ENCODE data around the gene MYO1H.

MYO1H gene

GRCh38 chr12:109357032-109357431 lies 9.3 kb downstream of the MYO1H start:
- no peak overlapping the region for H3K4me3 ChIP-seq (ENCODE audit: low read depth, low read length)
- no peak overlapping the region for H3K27ac ChIP-seq
- no peaks in the 10 kb centered on the region for H3K79me2 ChIP-seq
- no peak overlapping the region for H2AFZ ChIP-seq
- no peaks in the 10 kb centered on the region for H3K36me3 ChIP-seq (ENCODE audit: control insufficient read depth, insufficient read depth, low read length)
- no peak overlapping the region for H3K9ac ChIP-seq
- no peaks in the 10 kb centered on the region for H3K4me1 ChIP-seq
- TF ChIP-seq, protein P1, sequence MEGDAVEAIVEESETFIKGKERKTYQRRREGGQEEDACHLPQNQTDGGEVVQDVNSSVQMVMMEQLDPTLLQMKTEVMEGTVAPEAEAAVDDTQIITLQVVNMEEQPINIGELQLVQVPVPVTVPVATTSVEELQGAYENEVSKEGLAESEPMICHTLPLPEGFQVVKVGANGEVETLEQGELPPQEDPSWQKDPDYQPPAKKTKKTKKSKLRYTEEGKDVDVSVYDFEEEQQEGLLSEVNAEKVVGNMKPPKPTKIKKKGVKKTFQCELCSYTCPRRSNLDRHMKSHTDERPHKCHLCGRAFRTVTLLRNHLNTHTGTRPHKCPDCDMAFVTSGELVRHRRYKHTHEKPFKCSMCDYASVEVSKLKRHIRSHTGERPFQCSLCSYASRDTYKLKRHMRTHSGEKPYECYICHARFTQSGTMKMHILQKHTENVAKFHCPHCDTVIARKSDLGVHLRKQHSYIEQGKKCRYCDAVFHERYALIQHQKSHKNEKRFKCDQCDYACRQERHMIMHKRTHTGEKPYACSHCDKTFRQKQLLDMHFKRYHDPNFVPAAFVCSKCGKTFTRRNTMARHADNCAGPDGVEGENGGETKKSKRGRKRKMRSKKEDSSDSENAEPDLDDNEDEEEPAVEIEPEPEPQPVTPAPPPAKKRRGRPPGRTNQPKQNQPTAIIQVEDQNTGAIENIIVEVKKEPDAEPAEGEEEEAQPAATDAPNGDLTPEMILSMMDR (IDR thresholded peaks at IDR 0.05) = no peak
- no peaks in the 10 kb centered on the region for H3K9me3 ChIP-seq (ENCODE audit: control insufficient read depth, low read length)
- H3K27me3 ChIP-seq (ENCODE audit: control insufficient read depth, insufficient read depth, low read length) = no peaks in the 10 kb centered on the region
- H3K4me2 ChIP-seq (ENCODE audit: low read length) = no peak overlapping the region

DNA sequence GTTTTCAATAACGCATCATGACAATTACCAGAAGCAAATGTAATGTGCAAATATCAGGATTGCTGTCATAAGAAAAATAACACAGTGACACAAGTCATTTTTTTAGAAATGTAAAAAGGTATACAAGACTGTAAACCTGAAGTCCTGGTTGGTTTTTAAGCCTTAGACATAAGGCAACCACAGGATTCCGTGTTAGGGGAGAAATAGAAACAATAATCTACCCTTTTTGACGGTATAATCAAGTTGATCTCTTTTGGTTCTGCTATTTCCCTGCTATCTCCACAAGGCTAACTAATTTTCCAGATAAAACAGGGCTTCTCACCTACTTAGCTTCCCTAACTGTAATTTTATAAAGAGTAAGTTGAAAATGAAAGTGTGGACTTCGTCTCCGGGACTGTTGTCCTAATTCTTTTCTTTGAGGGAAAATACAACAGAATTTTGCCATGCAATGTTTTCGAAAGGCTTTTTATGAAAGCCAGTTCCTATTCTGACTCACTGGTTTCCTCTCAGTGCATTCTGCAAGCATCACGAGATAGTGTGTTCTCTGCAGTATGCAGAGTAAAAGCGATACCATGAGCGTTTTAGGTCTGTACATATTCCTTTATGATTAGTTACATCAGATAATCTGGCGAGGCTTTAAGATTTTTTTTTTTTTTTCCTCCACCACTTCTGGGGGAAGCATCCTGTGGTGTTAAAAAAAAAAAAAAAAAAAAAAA lies 10.6 kb downstream of the MYO1H start:
- H3K9me3 ChIP-seq (ENCODE audit: control insufficient read depth, low read length) = no peaks in the 10 kb centered on the region
- H3K27me3 ChIP-seq (ENCODE audit: control insufficient read depth, insufficient read depth, low read length) = no peaks in the 10 kb centered on the region
- H3K27ac ChIP-seq = no peak overlapping the region
- no peak overlapping the region for H3K9ac ChIP-seq
- H3K36me3 ChIP-seq (ENCODE audit: control insufficient read depth, insufficient read depth, low read length) = no peaks in the 10 kb centered on the region
- no peak overlapping the region for H2AFZ ChIP-seq
- no peaks in the 10 kb centered on the region for H3K79me2 ChIP-seq
- H3K4me3 ChIP-seq (ENCODE audit: low read depth, low read length) = no peak overlapping the region
- TF ChIP-seq, protein P1 (IDR thresholded peaks at IDR 0.05) = no peak
- no peaks in the 10 kb centered on the region for H3K4me1 ChIP-seq
- no peak overlapping the region for H3K4me2 ChIP-seq (ENCODE audit: low read length)

DNA sequence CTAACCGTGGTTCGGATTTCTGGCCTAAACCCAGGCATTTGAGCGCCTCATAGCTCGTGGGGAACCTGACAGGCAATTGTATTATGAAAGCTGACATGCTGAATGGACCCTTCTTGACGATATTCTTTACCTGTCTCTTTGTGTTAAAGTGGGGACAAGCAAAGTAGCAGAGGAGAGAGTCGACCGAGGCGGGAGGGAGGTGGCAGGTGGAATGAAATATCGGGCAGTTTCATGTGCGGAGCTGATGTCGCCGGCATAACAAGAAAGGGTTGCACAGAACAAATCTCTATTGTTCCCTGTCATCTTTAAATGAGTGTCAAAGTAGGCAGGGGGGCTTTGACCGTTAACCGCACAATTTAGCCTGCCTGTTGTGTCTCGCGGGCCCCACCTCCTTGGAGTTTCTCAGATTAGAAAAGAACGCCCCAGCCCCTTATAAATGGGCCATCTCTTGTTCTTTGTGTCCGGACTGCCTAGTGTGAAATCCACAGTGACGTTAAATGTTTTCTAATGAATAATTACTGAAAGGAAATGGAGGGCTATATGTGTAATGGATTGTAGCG lies 11.5 kb downstream of the MYO1H start:
- H3K79me2 ChIP-seq = no peaks in the 10 kb centered on the region

GRCh38 chr12:109369831-109370230 lies 22.1 kb downstream of the MYO1H start:
- Histone ChIP-seq H3K9ac (no peak overlapping the region), H2AFZ (no peak overlapping the region), H3K9me3 (ENCODE audit: control insufficient read depth, low read length) (no peaks in the 10 kb centered on the region), H3K79me2 (no peaks in the 10 kb centered on the region), H3K27ac (no peak overlapping the region), H3K27me3 (ENCODE audit: control insufficient read depth, insufficient read depth, low read length) (no peaks in the 10 kb centered on the region), H3K4me1 (no peaks in the 10 kb centered on the region), H3K4me2 (ENCODE audit: low read length) (no peak overlapping the region), H3K4me3 (ENCODE audit: low read depth, low read length) (no peak overlapping the region), H3K36me3 (ENCODE audit: control insufficient read depth, insufficient read depth, low read length) (no peaks in the 10 kb centered on the region)
- TF ChIP-seq, protein P1 (IDR thresholded peaks at IDR 0.05) = no peak

More for the DNA sequence above, 11.5 kb downstream of the MYO1H start:
- Histone ChIP-seq H3K9ac (no peak overlapping the region), H3K4me3 (ENCODE audit: low read depth, low read length) (no peak overlapping the region), H2AFZ (no peak overlapping the region), H3K36me3 (ENCODE audit: control insufficient read depth, insufficient read depth, low read length) (no peaks in the 10 kb centered on the region), H3K4me1 (no peaks in the 10 kb centered on the region), H3K4me2 (ENCODE audit: low read length) (no peak overlapping the region), H3K9me3 (ENCODE audit: control insufficient read depth, low read length) (no peaks in the 10 kb centered on the region), H3K27me3 (ENCODE audit: control insufficient read depth, insufficient read depth, low read length) (no peaks in the 10 kb centered on the region), H3K27ac (no peak overlapping the region)
- TF ChIP-seq, protein P1 (IDR thresholded peaks at IDR 0.05) = no peak

All from parathyroid adenoma (tissue), 2 donors.